ENCODE results near the gene PPP1CB. TPM values are rescaled to one million over a fixed set of nuclear protein-coding genes. Genes with fewer than 3 reads are reported as not detected.

The PPP1CB gene
- total and polyA plus RNA-seq, 4 donors: 85.7 to 309 (median 181) TPM

- ATAC-seq (ENCODE audit: insufficient read depth, low FRiP score) (no peak), DNase-seq (no peak)
- no peak overlapping the region for H3K4me3 ChIP-seq
- H3K27ac ChIP-seq (ENCODE audit: low read depth in 1 of 2, low read length in 1 of 2): peak overlapping the region in 1 of 2 donors; percentile 11
- H3K9me3 ChIP-seq (ENCODE audit: control insufficient read depth in 4 of 4, insufficient read depth in 3 of 4, low read length in 3 of 4): no peaks in the 10 kb centered on the region
- WGBS, 2 donors: 85 to 87% methylated on average over 7 of the region's 7 CpGs
- H3K9ac ChIP-seq (ENCODE audit: insufficient read depth in 1 of 2, low read length in 2 of 2): no peak overlapping the region
- no peaks in the 10 kb centered on the region for H3K36me3 ChIP-seq (ENCODE audit: control insufficient read depth in 4 of 4, insufficient read depth in 4 of 4, low read length in 4 of 4)
- TF ChIP-seq CTCF (IDR thresholded peaks at IDR 0.05; ENCODE audit: control extremely low read depth, extremely low read depth): no peak
- no peaks in the 10 kb centered on the region for H3K27me3 ChIP-seq (ENCODE audit: control insufficient read depth in 3 of 3, insufficient read depth in 3 of 3, low read length in 2 of 3)
- peaks cover 0 to 2% (median 0%) of the 10 kb centered on the region in 5 donors for H3K4me1 ChIP-seq (ENCODE audit: control insufficient read depth in 5 of 5, insufficient read depth in 5 of 5, low read length in 5 of 5)
Measured at GRCh38 chr2:28721601-28722191, 29.9 kb upstream of the PPP1CB start.

DNA sequence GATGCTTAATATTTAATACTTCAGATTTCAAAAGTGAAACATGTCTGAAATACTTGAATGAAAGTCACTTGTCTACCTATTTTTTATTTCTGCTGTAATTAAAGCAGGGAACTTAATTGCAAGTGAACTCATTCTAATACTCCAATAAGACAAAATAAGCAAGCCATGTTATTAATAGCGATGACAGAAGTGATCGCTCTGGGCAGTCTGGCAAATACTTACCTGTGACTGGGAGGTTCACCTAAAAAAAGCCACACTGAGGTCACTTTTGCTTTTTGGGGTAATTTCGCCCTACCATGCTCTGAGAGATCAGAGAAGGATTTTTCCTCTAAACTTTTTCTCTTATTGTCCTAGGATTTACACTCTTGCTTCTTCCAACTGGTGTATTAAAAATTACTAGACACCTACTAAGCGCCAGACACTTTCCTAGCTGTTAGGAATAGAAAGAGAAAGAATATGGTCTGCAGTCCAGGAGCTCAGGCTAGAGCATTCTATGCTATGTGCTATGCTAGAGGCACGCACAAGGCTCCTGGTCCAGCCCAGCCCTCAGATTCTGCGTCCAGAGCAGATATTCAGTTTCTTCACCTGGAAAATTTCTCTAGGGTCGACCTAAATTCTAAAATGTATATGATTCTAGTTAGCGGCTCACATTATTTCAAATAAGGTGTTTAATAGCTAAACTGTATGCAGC, 26.5 kb upstream of the PPP1CB start:
- ATAC-seq (ENCODE audit: insufficient read depth, low FRiP score): no peak
- no peak for DNase-seq
- Histone ChIP-seq H3K4me3 (no peak overlapping the region), H3K4me1 (ENCODE audit: control insufficient read depth in 5 of 5, insufficient read depth in 5 of 5, low read length in 5 of 5) (no peaks in the 10 kb centered on the region), H3K27me3 (ENCODE audit: control insufficient read depth in 3 of 3, insufficient read depth in 3 of 3, low read length in 2 of 3) (no peaks in the 10 kb centered on the region), H3K9ac (ENCODE audit: insufficient read depth in 1 of 2, low read length in 2 of 2) (no peak overlapping the region), H3K27ac (ENCODE audit: low read depth in 1 of 2, low read length in 1 of 2) (peak overlapping the region in 1 of 2 donors; percentile 35), H3K36me3 (ENCODE audit: control insufficient read depth in 4 of 4, insufficient read depth in 4 of 4, low read length in 4 of 4) (no peaks in the 10 kb centered on the region), H3K9me3 (ENCODE audit: control insufficient read depth in 4 of 4, insufficient read depth in 3 of 4, low read length in 3 of 4) (no peaks in the 10 kb centered on the region)
- TF ChIP-seq CTCF (IDR thresholded peaks at IDR 0.05; ENCODE audit: control extremely low read depth, extremely low read depth): no peak
- WGBS, 2 donors: 95 to 97% methylated on average over 8 of the region's 8 CpGs

DNA sequence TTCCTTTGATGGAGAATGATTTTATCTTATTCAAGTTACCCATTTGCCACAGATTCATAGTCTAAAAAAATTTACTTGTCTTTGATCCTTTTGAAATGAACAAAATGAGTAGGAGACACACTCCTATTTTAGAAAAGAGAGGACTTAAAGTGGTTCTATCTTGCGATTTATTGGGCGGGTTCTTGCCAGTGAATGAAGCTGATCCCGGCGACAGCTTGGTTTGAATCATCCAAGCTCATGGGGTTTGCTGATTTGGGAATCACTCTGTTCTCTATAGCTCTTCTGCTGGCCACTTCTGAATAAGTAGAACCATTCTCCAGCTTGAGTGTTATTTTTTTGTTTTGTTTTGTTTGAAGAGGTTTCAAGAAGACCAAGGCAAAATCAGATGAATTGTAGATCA, 25.5 kb upstream of the PPP1CB start:
- H3K9me3 ChIP-seq (ENCODE audit: control insufficient read depth in 4 of 4, insufficient read depth in 3 of 4, low read length in 3 of 4): no peaks in the 10 kb centered on the region
- H3K4me1 ChIP-seq (ENCODE audit: control insufficient read depth in 5 of 5, insufficient read depth in 5 of 5, low read length in 5 of 5): no peaks in the 10 kb centered on the region
- no peak overlapping the region for H3K27ac ChIP-seq (ENCODE audit: low read depth in 1 of 2, low read length in 1 of 2)
- ATAC-seq (ENCODE audit: insufficient read depth, low FRiP score) (no peak), DNase-seq (no peak)
- no peaks in the 10 kb centered on the region for H3K27me3 ChIP-seq (ENCODE audit: control insufficient read depth in 3 of 3, insufficient read depth in 3 of 3, low read length in 2 of 3)
- no peak overlapping the region for H3K4me3 ChIP-seq
- 96 to 97% methylated on average over 4 of the region's 4 CpGs for WGBS, 2 donors
- no peak for TF ChIP-seq CTCF (IDR thresholded peaks at IDR 0.05; ENCODE audit: control extremely low read depth, extremely low read depth)
- H3K9ac ChIP-seq (ENCODE audit: insufficient read depth in 1 of 2, low read length in 2 of 2): no peak overlapping the region
- H3K36me3 ChIP-seq (ENCODE audit: control insufficient read depth in 4 of 4, insufficient read depth in 4 of 4, low read length in 4 of 4): no peaks in the 10 kb centered on the region

Data from lung (tissue), 12 donors.